Gastrocnemius medialis (tissue), 4 donors: ENCODE data around the gene PPM1M.

ENCODE experiments used
- POLR2A ChIP-seq, 2 donors: fragments of 450-650 bp; IDR thresholded peaks; one replicate each; pipeline ENCODE4 v1.6.1; 2017; ENCODE audit warnings: antibody characterized with exemption in 2 of 2, mild to moderate bottlenecking in 2 of 2, moderate library complexity in 2 of 2
- TF ChIP-seq, protein P1 (sequence below), 5 experiments: fragments of 450-650 bp in 3 of 5; fragments of 200-600 bp in 2 of 5; sonication (generic) in 2 of 5; IDR thresholded peaks in 4 of 5; conservative IDR thresholded peaks in 1 of 5; 1 replicate in 4 of 5; 2 replicates in 1 of 5; pipeline ENCODE4 v1.5.1; 2016 to 2019; ENCODE audit warnings: antibody characterized with exemption in 5 of 5, mild to moderate bottlenecking in 3 of 5, moderate library complexity in 3 of 5

DNA sequence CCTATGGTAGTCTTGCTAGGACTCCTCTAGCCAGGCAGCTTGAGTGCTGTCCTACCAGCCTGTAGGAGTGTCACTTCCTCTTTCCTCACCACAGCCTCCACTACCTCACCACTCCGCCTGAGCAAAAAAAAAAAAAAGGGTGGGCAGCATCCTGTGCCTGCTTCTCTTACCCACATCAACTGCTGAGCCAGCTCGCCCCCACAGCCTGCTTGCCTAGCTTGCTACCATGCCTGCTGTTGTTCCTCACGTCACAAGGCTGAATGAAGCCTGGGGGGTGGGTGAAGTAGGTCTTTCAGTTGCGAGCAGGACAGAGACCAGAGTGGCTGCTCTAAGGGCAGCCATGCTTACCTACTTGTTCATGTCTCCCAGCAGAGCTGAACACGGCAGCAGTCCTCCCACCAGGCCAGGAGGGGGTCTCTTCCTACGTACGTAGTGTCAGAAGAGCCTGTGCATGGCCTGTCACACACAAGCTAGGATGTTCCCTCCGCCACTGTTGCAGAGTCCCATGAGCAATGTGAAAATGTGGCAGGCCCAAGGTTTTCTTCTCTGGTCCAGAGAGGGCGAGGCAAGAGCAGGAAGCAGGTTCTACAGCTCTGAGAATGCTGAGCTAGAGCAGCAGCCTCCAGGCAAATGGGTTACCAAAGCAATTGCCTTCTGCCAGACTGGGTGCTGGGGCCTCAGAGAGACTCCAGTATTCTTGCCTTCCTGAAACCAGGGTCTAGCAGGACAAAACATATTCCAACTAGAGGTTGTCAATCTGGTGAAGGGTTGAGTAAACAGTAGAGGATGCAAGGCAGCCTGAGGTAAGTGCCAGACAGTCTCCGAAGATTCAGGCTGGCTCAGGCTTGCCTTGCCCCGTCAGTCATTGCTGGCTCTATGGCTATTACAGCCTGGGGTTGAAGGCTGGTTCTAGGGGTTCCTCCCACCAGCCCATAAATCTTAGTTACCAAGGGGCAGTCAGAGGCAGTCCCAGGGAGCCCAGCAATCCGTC lies 8.1 kb downstream of the PPM1M start:
- TF ChIP-seq POLR2A (IDR thresholded peaks at IDR 0.05), result no peak
- TF ChIP-seq, protein P1, sequence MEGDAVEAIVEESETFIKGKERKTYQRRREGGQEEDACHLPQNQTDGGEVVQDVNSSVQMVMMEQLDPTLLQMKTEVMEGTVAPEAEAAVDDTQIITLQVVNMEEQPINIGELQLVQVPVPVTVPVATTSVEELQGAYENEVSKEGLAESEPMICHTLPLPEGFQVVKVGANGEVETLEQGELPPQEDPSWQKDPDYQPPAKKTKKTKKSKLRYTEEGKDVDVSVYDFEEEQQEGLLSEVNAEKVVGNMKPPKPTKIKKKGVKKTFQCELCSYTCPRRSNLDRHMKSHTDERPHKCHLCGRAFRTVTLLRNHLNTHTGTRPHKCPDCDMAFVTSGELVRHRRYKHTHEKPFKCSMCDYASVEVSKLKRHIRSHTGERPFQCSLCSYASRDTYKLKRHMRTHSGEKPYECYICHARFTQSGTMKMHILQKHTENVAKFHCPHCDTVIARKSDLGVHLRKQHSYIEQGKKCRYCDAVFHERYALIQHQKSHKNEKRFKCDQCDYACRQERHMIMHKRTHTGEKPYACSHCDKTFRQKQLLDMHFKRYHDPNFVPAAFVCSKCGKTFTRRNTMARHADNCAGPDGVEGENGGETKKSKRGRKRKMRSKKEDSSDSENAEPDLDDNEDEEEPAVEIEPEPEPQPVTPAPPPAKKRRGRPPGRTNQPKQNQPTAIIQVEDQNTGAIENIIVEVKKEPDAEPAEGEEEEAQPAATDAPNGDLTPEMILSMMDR (IDR thresholded peaks at IDR 0.05 in 4 of 5, conservative IDR thresholded peaks at IDR 0.05 in 1 of 5), result no peak
